ENCODE measurements around the gene TAF3. TPM values are rescaled to one million over a fixed set of nuclear protein-coding genes. Genes with fewer than 3 reads are reported as not detected.

Gene TAF3
- total and polyA plus RNA-seq, 2 experiments from 2014 or later: 4.1 to 6.4 TPM

- no peak for TF ChIP-seq EZH2phosphoT487 (IDR thresholded peaks at IDR 0.05; ENCODE audit: low read depth, severe bottlenecking, unreplicated experiment)
- peak overlapping the region; percentile 36 for H3K27ac ChIP-seq
- H3K4me3 ChIP-seq: no peak overlapping the region
- H2AFZ ChIP-seq: no peak overlapping the region
- H3K27me3 ChIP-seq: peaks cover 74% of the 10 kb centered on the region
- H3K9me2 ChIP-seq (replicated peaks; ENCODE audit: insufficient read depth): no peaks in the 10 kb centered on the region
- peak; percentile 22 for DNase-seq (ENCODE audit: low spot score)
- peaks cover 23% of the 10 kb centered on the region for H3K4me1 ChIP-seq (ENCODE audit: insufficient read depth)
- peak overlapping the region; percentile 91 for H3K4me2 ChIP-seq
- H3K79me2 ChIP-seq: peaks cover 6% of the 10 kb centered on the region
- H4K20me1 ChIP-seq (ENCODE audit: insufficient read depth, poor library complexity, severe bottlenecking): no peaks in the 10 kb centered on the region
- H3K9me3 ChIP-seq (ENCODE audit: low read depth): no peaks in the 10 kb centered on the region
- WGBS (ENCODE audit: low lambda C conversion rate, missing lambda C conversion rate): 45% methylated on average over 15 of the region's 15 CpGs
- no peaks in the 10 kb centered on the region for H3K36me3 ChIP-seq (replicated peaks; ENCODE audit: insufficient read depth, low read depth)
Measured at GRCh38 chr10:8057636-8058273, 239.4 kb downstream of the TAF3 start.

GRCh38 chr10:8058274-8059111, 240.2 kb downstream of the TAF3 start:
- Histone ChIP-seq H3K9me3 (ENCODE audit: low read depth) (no peaks in the 10 kb centered on the region), H3K27me3 (peaks cover 77% of the 10 kb centered on the region), H3K79me2 (peaks cover 6% of the 10 kb centered on the region), H3K4me2 (peak overlapping the region; percentile 70), H3K9me2 (replicated peaks; ENCODE audit: insufficient read depth) (no peaks in the 10 kb centered on the region), H2AFZ (no peak overlapping the region), H3K36me3 (replicated peaks; ENCODE audit: insufficient read depth, low read depth) (no peaks in the 10 kb centered on the region), H3K4me1 (ENCODE audit: insufficient read depth) (peaks cover 19% of the 10 kb centered on the region), H3K27ac (no peak overlapping the region), H3K4me3 (no peak overlapping the region), H4K20me1 (ENCODE audit: insufficient read depth, poor library complexity, severe bottlenecking) (no peaks in the 10 kb centered on the region)
- WGBS (ENCODE audit: low lambda C conversion rate, missing lambda C conversion rate): 69% methylated on average over 31 of the region's 45 CpGs
- DNase-seq (ENCODE audit: low spot score): no peak
- TF ChIP-seq EZH2phosphoT487 (IDR thresholded peaks at IDR 0.05; ENCODE audit: low read depth, severe bottlenecking, unreplicated experiment): no peak
- TF ChIP-seq CTCF (IDR thresholded peaks at IDR 0.05; ENCODE audit: poor library complexity): no peak
- no peak for TF ChIP-seq EZH2 (IDR thresholded peaks at IDR 0.05; ENCODE audit: borderline replicate concordance)

GRCh38 chr10:8059191-8059936, 241.1 kb downstream of the TAF3 start:
- H3K9me3 ChIP-seq (ENCODE audit: low read depth): no peaks in the 10 kb centered on the region
- no peak overlapping the region for H3K27ac ChIP-seq
- H4K20me1 ChIP-seq (ENCODE audit: insufficient read depth, poor library complexity, severe bottlenecking): no peaks in the 10 kb centered on the region
- peaks cover 19% of the 10 kb centered on the region for H3K4me1 ChIP-seq (ENCODE audit: insufficient read depth)
- no peak overlapping the region for H3K4me3 ChIP-seq
- 63% methylated on average over 16 of the region's 16 CpGs for WGBS (ENCODE audit: low lambda C conversion rate, missing lambda C conversion rate)
- H3K9me2 ChIP-seq (replicated peaks; ENCODE audit: insufficient read depth): no peaks in the 10 kb centered on the region
- no peak for TF ChIP-seq EZH2 (IDR thresholded peaks at IDR 0.05; ENCODE audit: borderline replicate concordance)
- TF ChIP-seq CTCF (IDR thresholded peaks at IDR 0.05; ENCODE audit: poor library complexity): no peak
- no peak for TF ChIP-seq EZH2phosphoT487 (IDR thresholded peaks at IDR 0.05; ENCODE audit: low read depth, severe bottlenecking, unreplicated experiment)
- no peaks in the 10 kb centered on the region for H3K36me3 ChIP-seq (replicated peaks; ENCODE audit: insufficient read depth, low read depth)
- peak overlapping the region; percentile 70 for H3K4me2 ChIP-seq
- H2AFZ ChIP-seq: no peak overlapping the region
- DNase-seq (ENCODE audit: low spot score): no peak
- H3K27me3 ChIP-seq: peaks cover 78% of the 10 kb centered on the region
- H3K79me2 ChIP-seq: peaks cover 6% of the 10 kb centered on the region

Measured in hepatocyte (in vitro differentiated cells).